ENCODE measurements around the gene DSCAM.

DNA sequence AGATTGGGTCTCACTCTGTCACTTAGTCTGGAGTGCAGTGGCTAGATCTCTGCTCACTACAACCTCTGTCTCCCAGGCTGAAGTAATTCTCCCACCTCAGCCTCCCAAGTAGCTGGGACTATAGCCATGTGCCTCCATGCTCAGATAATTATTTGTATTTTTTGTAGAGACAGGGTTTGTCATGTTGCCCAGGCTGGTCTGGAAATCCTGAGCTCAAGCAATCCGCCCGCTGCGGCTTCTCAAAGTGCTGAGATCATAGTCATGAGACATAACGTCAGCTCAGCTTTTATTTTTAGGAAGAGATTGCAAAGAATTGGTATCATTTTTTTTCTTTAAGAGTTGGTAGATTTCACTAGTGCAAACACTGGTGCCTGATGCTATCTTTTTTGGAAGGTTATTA lies 244.9 kb downstream of the DSCAM start:
- TF ChIP-seq TAF1 (IDR thresholded peaks at IDR 0.05; ENCODE audit: low read depth) (no peak), RAD21 (IDR thresholded peaks at IDR 0.05; ENCODE audit: low read depth) (no peak), YY1 (IDR thresholded peaks at IDR 0.05; ENCODE audit: low read depth) (no peak)
- TF ChIP-seq, protein P1, sequence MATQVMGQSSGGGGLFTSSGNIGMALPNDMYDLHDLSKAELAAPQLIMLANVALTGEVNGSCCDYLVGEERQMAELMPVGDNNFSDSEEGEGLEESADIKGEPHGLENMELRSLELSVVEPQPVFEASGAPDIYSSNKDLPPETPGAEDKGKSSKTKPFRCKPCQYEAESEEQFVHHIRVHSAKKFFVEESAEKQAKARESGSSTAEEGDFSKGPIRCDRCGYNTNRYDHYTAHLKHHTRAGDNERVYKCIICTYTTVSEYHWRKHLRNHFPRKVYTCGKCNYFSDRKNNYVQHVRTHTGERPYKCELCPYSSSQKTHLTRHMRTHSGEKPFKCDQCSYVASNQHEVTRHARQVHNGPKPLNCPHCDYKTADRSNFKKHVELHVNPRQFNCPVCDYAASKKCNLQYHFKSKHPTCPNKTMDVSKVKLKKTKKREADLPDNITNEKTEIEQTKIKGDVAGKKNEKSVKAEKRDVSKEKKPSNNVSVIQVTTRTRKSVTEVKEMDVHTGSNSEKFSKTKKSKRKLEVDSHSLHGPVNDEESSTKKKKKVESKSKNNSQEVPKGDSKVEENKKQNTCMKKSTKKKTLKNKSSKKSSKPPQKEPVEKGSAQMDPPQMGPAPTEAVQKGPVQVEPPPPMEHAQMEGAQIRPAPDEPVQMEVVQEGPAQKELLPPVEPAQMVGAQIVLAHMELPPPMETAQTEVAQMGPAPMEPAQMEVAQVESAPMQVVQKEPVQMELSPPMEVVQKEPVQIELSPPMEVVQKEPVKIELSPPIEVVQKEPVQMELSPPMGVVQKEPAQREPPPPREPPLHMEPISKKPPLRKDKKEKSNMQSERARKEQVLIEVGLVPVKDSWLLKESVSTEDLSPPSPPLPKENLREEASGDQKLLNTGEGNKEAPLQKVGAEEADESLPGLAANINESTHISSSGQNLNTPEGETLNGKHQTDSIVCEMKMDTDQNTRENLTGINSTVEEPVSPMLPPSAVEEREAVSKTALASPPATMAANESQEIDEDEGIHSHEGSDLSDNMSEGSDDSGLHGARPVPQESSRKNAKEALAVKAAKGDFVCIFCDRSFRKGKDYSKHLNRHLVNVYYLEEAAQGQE (IDR thresholded peaks at IDR 0.05; ENCODE audit: low read depth): no peak

All from Ishikawa (cell line).